Activated CD8-positive, alpha-beta T cell treated with anti-CD3 and anti-CD28 coated beads for 36 hours (primary cell): Measurements from ENCODE around the gene GLYATL2. TPM values are rescaled to one million over a fixed set of nuclear protein-coding genes. Genes with fewer than 3 reads are reported as not detected.

Source experiments
- ATAC-seq: fragments of 200-7000 bp; cut with Tn5 transposase; one replicate; pipeline ENCODE4 v1.10.0; 2021; ENCODE audit warnings: mild to moderate bottlenecking, moderate library complexity
- CTCF ChIA-PET: fragments of 350-600 bp; sonication (Branson Sonifier 250); formaldehyde crosslinking; loops from one replicate; lab custom pipeline; 2021; ENCODE audit warnings: antibody characterized with exemption; lab: Charles Lee
- POLR2A ChIA-PET: fragments of 350-600 bp; sonication (Branson Sonifier 250); formaldehyde crosslinking; loops from one replicate; lab custom pipeline; 2021; ENCODE audit warnings: antibody characterized with exemption; lab: Charles Lee
- DNase-seq: peaks from one replicate; pipeline ENCODE4 v3.0.0-alpha.2; 2020
- H3K27ac Mint-ChIP-seq: one replicate; pipeline ENCODE4 v1.8.0; 2021; ENCODE audit warnings: mild to moderate bottlenecking, mixed read lengths
- H3K27me3 Mint-ChIP-seq: one replicate; pipeline ENCODE4 v1.8.0; 2021; ENCODE audit warnings: mixed read lengths
- H3K36me3 Mint-ChIP-seq: one replicate; pipeline ENCODE4 v1.8.0; 2021; ENCODE audit warnings: low read depth, mixed read lengths
- H3K4me1 Mint-ChIP-seq: one replicate; pipeline ENCODE4 v1.8.0; 2021; ENCODE audit warnings: low read depth, mixed read lengths
- H3K4me3 Mint-ChIP-seq: one replicate; pipeline ENCODE4 v1.8.0; 2021; ENCODE audit warnings: mild to moderate bottlenecking, moderate library complexity, mixed read lengths
- H3K9me3 Mint-ChIP-seq: one replicate; pipeline ENCODE4 v1.8.0; 2021; ENCODE audit warnings: mixed read lengths
- intact Hi-C: fragments of 100-400 bp; cut with micrococcal nuclease; formaldehyde crosslinking; loops from one replicate; pipeline ENCODE4 v1.10.0; 2022
- total RNA-seq, 2 experiments: library from RNA; stranded (reverse); gene quantifications; one replicate each; pipeline ENCODE4 v1.2.3, GENCODE V29; 2021
- TF ChIP-seq, protein P1 (sequence below): fragments of 200-600 bp; IDR thresholded peaks from one replicate; pipeline ENCODE4 v1.8.0; 2022; ENCODE audit warnings: antibody characterized with exemption, mild to moderate bottlenecking

The GLYATL2 gene
- total RNA-seq, 2 experiments from 2014 or later: not detected

DNA sequence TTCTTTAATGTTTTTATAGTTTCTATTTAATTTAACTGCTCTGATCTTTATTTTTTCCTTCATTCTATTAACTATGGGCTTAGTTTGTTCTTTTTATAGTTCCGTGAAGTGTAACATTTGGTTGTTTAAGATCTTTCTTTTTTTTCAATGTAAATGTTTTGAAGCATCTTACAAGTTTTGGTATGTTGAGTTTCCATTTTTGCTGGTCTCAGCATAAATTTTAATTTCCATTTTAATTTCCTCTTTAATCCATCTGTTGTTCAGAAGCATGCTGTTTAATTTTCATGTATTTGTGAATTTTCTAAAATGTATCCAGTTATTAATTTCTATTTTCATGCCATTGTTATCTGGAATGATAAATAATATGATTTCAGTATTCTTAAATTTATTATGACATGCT lies 17.0 kb upstream of the GLYATL2 start:
- Mint-ChIP-seq H3K9me3 (peaks cover 10% of the 10 kb centered on the region), H3K27ac (no peak overlapping the region), H3K36me3 (no peaks in the 10 kb centered on the region), H3K4me1 (no peaks in the 10 kb centered on the region), H3K27me3 (peaks cover 15% of the 10 kb centered on the region), H3K4me3 (no peak overlapping the region)
- DNase-seq (no peak), ATAC-seq (no peak)
- intact Hi-C loops: no loop called here
- ChIA-PET POLR2A (no interaction called here), CTCF (no interaction called here)
- TF ChIP-seq, protein P1, sequence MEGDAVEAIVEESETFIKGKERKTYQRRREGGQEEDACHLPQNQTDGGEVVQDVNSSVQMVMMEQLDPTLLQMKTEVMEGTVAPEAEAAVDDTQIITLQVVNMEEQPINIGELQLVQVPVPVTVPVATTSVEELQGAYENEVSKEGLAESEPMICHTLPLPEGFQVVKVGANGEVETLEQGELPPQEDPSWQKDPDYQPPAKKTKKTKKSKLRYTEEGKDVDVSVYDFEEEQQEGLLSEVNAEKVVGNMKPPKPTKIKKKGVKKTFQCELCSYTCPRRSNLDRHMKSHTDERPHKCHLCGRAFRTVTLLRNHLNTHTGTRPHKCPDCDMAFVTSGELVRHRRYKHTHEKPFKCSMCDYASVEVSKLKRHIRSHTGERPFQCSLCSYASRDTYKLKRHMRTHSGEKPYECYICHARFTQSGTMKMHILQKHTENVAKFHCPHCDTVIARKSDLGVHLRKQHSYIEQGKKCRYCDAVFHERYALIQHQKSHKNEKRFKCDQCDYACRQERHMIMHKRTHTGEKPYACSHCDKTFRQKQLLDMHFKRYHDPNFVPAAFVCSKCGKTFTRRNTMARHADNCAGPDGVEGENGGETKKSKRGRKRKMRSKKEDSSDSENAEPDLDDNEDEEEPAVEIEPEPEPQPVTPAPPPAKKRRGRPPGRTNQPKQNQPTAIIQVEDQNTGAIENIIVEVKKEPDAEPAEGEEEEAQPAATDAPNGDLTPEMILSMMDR: no peak

DNA sequence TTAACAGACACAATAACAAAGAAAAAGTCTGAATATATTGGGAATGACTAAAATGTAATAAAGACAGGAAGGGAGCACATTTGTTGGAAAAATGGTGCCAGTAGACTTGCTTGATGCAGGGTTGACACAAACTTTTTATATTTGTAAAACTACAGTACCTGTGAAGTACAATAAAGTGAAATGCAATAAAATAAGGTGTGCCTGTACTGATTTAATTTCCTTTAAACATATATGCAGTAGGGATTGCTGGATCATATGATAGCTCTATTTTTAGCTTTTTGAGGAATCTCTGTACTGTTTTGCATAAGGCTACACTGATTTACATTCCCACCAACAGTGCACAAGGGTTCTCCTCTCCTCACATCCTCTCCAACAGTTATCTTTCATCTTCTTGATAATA lies 12.3 kb upstream of the GLYATL2 start:
- Mint-ChIP-seq H3K9me3 (no peaks in the 10 kb centered on the region), H3K27ac (no peak overlapping the region), H3K36me3 (no peaks in the 10 kb centered on the region), H3K27me3 (peaks cover 12% of the 10 kb centered on the region), H3K4me3 (no peak overlapping the region), H3K4me1 (no peaks in the 10 kb centered on the region)
- ATAC-seq: no peak
- ChIA-PET CTCF (no interaction called here), POLR2A (no interaction called here)
- TF ChIP-seq, protein P1: no peak
- intact Hi-C loops: no loop called here
- no peak for DNase-seq

DNA sequence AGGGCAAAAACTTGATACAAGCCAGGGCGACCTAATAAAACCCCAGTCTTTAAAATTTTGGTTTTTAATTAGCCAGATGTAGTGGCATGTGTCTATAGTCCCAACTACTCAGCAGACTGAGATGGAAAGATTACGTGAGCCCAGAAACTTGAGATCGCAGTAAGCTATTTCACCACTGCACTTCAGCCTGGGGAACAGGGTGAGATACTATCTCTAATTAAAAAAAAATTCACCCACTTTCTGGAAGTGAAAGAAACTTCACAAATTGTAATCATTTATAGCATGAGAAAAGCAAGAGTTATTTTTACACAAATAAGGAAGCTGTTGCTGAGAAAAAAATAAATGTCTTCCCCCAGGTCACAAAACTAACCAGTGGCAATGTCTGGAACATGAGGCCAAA lies 882 bp upstream of the GLYATL2 start:
- intact Hi-C loops: no loop called here

DNA sequence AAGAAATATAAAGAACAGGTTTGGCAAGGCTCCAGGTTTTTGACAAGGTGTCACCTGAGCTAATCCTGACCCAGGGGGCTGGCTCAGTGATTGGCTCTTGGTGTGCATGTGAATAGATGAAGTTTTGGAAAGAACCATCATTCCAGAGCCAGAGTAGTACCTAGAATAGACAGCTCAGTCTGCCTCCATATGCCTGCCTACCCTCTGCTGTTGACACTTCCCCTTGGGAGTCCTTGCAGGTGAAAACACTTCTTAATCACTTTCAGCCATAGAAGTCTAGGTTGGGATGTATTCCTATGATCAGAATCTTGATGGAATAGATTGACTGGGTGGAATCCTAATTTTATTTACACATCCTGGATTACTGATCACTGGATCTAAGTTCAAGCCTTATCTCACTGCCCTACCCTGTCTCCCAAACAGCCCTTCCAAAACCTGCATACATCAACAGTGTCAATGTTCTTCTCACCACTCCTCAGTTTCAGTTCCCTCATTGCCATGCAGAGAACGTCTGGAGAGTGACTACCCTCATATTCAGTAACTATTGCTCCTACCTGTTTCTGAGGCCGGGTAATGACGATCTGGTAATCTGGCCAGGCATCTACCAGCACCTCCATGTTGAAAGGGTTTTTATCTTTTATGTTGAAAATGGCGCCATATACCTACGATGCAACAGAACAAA lies 6.7 kb downstream of the GLYATL2 start:
- DNase-seq (no peak), ATAC-seq (no peak)
- Mint-ChIP-seq H3K27me3 (peaks cover 7% of the 10 kb centered on the region), H3K27ac (no peak overlapping the region), H3K4me1 (no peaks in the 10 kb centered on the region), H3K9me3 (no peaks in the 10 kb centered on the region), H3K36me3 (no peaks in the 10 kb centered on the region), H3K4me3 (no peak overlapping the region)
- intact Hi-C loops: no loop called here
- TF ChIP-seq, protein P1: no peak
- CTCF ChIA-PET: no interaction called here
- POLR2A ChIA-PET: interaction anchor here (0.7 kb wide), 1 partner anchor 249 kb away, joined by 3 read pairs; no protein-coding TSS in a partner anchor

More for the DNA sequence above, 882 bp upstream of the GLYATL2 start:
- Mint-ChIP-seq H3K4me1 (no peaks in the 10 kb centered on the region), H3K36me3 (no peaks in the 10 kb centered on the region), H3K27ac (no peak overlapping the region), H3K4me3 (no peak overlapping the region), H3K27me3 (peaks cover 10% of the 10 kb centered on the region), H3K9me3 (no peaks in the 10 kb centered on the region)
- CTCF ChIA-PET: no interaction called here
- TF ChIP-seq, protein P1: no peak
- POLR2A ChIA-PET: no interaction called here
- DNase-seq (no peak), ATAC-seq (no peak)

DNA sequence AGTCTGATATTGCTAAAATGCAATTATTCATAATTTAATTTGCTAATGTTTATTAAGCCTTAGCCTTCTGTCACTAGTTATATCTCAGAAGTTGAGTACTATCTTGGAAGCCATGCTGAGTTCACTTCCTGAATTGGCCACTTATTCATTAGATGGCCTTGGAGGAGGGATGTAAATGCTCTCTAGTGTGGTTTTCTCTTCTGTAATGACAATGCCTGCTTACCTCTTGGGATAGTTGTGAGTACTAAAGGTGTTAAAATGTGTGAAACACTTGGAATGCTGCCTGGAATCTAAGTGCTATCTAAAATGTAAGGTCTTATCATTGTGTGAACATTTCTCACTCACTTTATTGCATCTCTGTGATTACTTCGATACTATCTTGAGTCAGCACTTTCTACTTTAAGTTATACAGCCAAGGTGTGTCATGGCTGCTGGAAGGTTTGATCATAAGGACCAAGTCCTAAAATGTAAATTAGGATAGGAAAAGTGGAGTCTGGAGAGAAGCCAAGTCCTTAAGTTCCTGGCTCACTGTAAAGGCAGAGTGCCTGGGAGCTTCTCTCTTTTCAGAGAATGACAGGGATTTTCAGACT lies 12.4 kb downstream of the GLYATL2 start:
- intact Hi-C loops: no loop called here
- no peak for DNase-seq
- H3K9me3 Mint-ChIP-seq: no peaks in the 10 kb centered on the region
- no peak overlapping the region for H3K4me3 Mint-ChIP-seq
- no peak overlapping the region for H3K27ac Mint-ChIP-seq
- POLR2A ChIA-PET: no interaction called here
- no peak for ATAC-seq
- peaks cover 16% of the 10 kb centered on the region for H3K27me3 Mint-ChIP-seq
- CTCF ChIA-PET: no interaction called here
- H3K36me3 Mint-ChIP-seq: no peaks in the 10 kb centered on the region
- H3K4me1 Mint-ChIP-seq: no peaks in the 10 kb centered on the region
- TF ChIP-seq, protein P1: no peak
